ENCODE data around the gene SCAP. TPM values are rescaled to one million over a fixed set of nuclear protein-coding genes. Genes with fewer than 3 reads are reported as not detected.

SCAP gene
- total and polyA plus RNA-seq, 2 donors: 31.7 to 40.5 TPM

DNA sequence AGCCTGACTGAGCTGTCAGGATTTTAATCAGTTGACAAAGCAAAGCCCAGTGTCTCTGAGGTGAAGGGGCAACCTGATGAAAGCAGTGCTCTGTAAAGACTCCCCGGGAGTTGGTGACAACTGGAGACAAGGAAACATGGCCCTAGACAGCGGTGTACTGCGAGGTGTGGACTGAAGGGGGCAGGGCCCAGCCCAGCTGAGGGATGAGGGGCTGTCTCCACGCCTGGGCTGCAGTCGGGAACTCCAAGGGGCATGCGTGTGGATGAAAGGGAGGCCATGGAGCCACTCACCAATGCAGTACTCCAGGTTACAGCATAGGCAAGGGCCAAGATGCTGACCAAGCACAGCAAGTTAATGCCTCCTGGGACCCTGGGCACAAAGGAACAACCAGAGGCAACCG is 45.1 kb downstream of the SCAP start:
- Histone ChIP-seq H3K9me3 (ENCODE audit: control insufficient read depth in 2 of 2, insufficient read depth in 1 of 2, low read length in 1 of 2) (no peaks in the 10 kb centered on the region), H3K36me3 (ENCODE audit: control insufficient read depth in 2 of 2, insufficient read depth in 2 of 2, low read length in 1 of 2) (peaks cover 67 to 72% of the 10 kb centered on the region in 2 donors), H3K4me1 (ENCODE audit: control insufficient read depth in 2 of 2, insufficient read depth in 2 of 2, low read length in 2 of 2) (no peaks in the 10 kb centered on the region), H3K4me3 (ENCODE audit: low read length in 2 of 2) (no peak overlapping the region), H3K27ac (ENCODE audit: low read depth in 1 of 2, low read length in 1 of 2) (no peak overlapping the region), H3K27me3 (ENCODE audit: control insufficient read depth in 2 of 2, insufficient read depth in 1 of 2, low read length in 1 of 2) (no peaks in the 10 kb centered on the region)
- DNase-seq (ENCODE audit: low read depth in 6 of 9, low spot score in 9 of 9): no peak
- WGBS: 96% methylated on average over 7 of the region's 7 CpGs

DNA sequence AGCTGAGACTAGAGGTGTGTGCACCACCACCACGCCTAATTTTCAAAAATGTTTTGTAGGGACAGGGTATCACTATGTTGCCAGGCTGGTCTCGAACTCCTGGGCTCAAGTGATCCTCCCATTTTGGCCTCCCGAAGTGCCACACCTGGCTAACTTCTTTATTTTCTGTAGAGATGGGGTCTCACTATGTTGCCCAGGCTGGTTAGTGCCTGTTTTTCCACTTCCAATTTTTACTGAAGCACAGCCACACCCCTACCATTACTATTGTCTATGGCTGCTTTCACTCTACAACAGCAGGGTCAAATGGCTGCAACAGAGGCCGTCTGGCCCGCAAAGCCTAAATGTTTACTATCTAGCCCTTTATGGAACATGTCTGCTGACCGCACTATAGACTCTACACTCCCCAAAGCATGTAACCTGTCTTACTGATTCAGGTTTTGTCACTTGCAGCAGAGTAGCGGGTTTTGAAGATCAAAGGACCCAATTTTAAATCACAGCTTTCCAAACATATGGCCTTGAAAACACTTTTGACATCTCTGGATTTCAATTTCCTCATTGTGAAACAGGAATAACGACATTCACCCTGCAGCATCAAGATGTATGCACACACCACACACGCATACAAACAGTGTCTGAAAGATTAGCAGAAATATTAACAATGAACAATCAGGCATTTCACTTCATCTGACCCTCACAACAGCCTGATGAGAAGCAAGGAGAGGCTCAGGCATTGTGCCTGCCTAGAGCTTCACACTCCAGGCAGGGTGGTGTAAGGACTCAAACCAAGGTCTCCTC is 46.1 kb downstream of the SCAP start:
- DNase-seq (ENCODE audit: low read depth in 6 of 9, low spot score in 9 of 9): no peak
- no peaks in the 10 kb centered on the region for H3K9me3 ChIP-seq (ENCODE audit: control insufficient read depth in 2 of 2, insufficient read depth in 1 of 2, low read length in 1 of 2)
- H3K4me3 ChIP-seq (ENCODE audit: low read length in 2 of 2): no peak overlapping the region
- peaks cover 68 to 71% of the 10 kb centered on the region in 2 donors for H3K36me3 ChIP-seq (ENCODE audit: control insufficient read depth in 2 of 2, insufficient read depth in 2 of 2, low read length in 1 of 2)
- H3K4me1 ChIP-seq (ENCODE audit: control insufficient read depth in 2 of 2, insufficient read depth in 2 of 2, low read length in 2 of 2): no peaks in the 10 kb centered on the region
- WGBS: 98% methylated on average over 9 of the region's 9 CpGs
- no peaks in the 10 kb centered on the region for H3K27me3 ChIP-seq (ENCODE audit: control insufficient read depth in 2 of 2, insufficient read depth in 1 of 2, low read length in 1 of 2)
- H3K27ac ChIP-seq (ENCODE audit: low read depth in 1 of 2, low read length in 1 of 2): no peak overlapping the region

DNA sequence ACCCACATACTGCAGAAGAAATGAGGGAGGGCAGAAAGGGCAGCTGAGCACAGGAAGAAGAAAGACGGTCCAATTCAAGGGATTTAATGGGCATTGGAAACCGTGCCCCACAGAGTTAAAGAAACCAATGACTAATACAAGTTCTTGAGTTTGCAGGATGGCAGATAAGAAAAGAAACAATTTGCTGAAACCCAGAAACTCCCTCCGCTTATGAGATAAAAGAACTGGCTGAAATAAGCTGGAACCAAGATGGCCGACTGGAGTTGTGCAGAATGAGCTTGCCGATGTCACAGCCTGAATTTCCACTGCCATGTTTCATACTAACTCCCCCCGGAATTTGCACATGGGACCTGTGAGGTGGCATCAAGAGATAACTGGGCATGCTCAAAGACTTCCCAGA is 47.1 kb downstream of the SCAP start:
- DNase-seq (ENCODE audit: low read depth in 6 of 9, low spot score in 9 of 9): no peak
- WGBS: 97% methylated on average over 6 of the region's 6 CpGs
- Histone ChIP-seq H3K4me1 (ENCODE audit: control insufficient read depth in 2 of 2, insufficient read depth in 2 of 2, low read length in 2 of 2) (no peaks in the 10 kb centered on the region), H3K4me3 (ENCODE audit: low read length in 2 of 2) (no peak overlapping the region), H3K27ac (ENCODE audit: low read depth in 1 of 2, low read length in 1 of 2) (peak overlapping the region in 1 of 2 donors; percentile 48), H3K9me3 (ENCODE audit: control insufficient read depth in 2 of 2, insufficient read depth in 1 of 2, low read length in 1 of 2) (no peaks in the 10 kb centered on the region), H3K27me3 (ENCODE audit: control insufficient read depth in 2 of 2, insufficient read depth in 1 of 2, low read length in 1 of 2) (no peaks in the 10 kb centered on the region), H3K36me3 (ENCODE audit: control insufficient read depth in 2 of 2, insufficient read depth in 2 of 2, low read length in 1 of 2) (peaks cover 63 to 71% of the 10 kb centered on the region in 2 donors)

DNA sequence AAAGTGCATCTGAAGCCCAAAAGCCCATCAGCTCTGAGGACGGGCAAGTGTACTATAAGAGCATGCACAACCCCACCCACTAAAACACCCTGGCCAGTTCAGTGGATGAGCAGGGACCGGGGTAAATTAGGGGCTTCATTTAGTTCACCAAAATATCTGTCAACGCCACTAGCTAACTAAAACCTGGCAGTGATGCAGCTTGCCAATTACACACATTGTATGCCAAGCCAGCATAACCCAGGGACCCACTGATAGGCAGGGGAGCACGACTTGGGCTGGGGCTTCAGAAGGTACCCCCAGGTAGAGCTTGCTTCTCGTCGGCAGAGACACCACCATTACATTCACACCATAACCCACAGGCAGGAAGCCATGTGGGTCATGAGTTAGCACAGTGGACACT is 47.9 kb downstream of the SCAP start:
- DNase-seq (ENCODE audit: low read depth in 6 of 9, low spot score in 9 of 9): no peak
- WGBS: 98% methylated on average over 6 of the region's 6 CpGs

DNA sequence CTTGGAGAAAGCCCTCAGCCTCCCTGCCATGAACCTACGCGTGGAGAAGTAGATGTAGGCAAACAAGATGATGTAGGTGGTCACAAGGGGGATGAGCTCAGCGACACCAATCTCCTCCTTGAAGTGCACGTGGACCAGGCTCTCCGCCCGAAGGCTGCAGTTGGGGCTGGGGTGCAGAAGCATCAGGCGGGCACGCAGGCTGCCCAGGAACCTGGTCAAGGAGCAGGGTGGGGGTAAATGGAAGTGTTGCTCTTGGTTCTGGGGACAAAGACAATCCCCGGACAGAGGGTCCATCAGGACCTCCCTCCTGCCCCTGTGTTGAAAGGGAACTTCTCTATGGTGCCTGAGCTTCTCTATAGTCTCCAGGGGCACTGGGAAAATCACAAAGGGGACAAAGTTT is 49.8 kb downstream of the SCAP start:
- H3K9me3 ChIP-seq (ENCODE audit: control insufficient read depth in 2 of 2, insufficient read depth in 1 of 2, low read length in 1 of 2): no peaks in the 10 kb centered on the region
- peaks cover 0 to 8% of the 10 kb centered on the region in 2 donors for H3K4me1 ChIP-seq (ENCODE audit: control insufficient read depth in 2 of 2, insufficient read depth in 2 of 2, low read length in 2 of 2)
- 96% methylated on average over 9 of the region's 9 CpGs for WGBS
- no peaks in the 10 kb centered on the region for H3K27me3 ChIP-seq (ENCODE audit: control insufficient read depth in 2 of 2, insufficient read depth in 1 of 2, low read length in 1 of 2)
- H3K27ac ChIP-seq (ENCODE audit: low read depth in 1 of 2, low read length in 1 of 2): no peak overlapping the region
- no peak overlapping the region for H3K4me3 ChIP-seq (ENCODE audit: low read length in 2 of 2)
- peaks cover 60 to 64% of the 10 kb centered on the region in 2 donors for H3K36me3 ChIP-seq (ENCODE audit: control insufficient read depth in 2 of 2, insufficient read depth in 2 of 2, low read length in 1 of 2)
- no peak for DNase-seq (ENCODE audit: low read depth in 6 of 9, low spot score in 9 of 9)

More for the DNA sequence above, 47.9 kb downstream of the SCAP start:
- H3K27me3 ChIP-seq (ENCODE audit: control insufficient read depth in 2 of 2, insufficient read depth in 1 of 2, low read length in 1 of 2): no peaks in the 10 kb centered on the region
- H3K4me1 ChIP-seq (ENCODE audit: control insufficient read depth in 2 of 2, insufficient read depth in 2 of 2, low read length in 2 of 2): no peaks in the 10 kb centered on the region
- no peak overlapping the region for H3K4me3 ChIP-seq (ENCODE audit: low read length in 2 of 2)
- no peak overlapping the region for H3K27ac ChIP-seq (ENCODE audit: low read depth in 1 of 2, low read length in 1 of 2)
- peaks cover 59 to 67% of the 10 kb centered on the region in 2 donors for H3K36me3 ChIP-seq (ENCODE audit: control insufficient read depth in 2 of 2, insufficient read depth in 2 of 2, low read length in 1 of 2)
- H3K9me3 ChIP-seq (ENCODE audit: control insufficient read depth in 2 of 2, insufficient read depth in 1 of 2, low read length in 1 of 2): no peaks in the 10 kb centered on the region

DNA sequence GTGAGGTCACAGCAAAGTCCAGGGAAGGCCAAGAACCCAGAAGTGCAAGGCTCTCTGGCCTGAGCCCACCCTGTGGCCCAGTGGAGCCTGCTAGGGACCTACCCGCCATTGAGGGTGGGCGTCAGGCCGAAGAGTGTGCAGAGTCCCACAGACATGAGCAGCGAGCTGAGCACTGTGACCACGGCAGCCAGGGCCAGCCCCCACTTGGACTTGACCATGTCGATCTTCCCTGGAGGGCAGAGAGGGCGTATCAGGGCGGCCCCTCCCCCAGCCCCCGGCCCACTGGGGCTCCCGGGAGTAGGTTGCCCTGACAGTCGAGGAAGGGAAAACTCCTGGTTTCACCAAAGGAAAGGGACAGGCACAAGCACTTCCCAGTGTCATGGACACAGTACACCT is 50.4 kb downstream of the SCAP start:
- H3K4me1 ChIP-seq (ENCODE audit: control insufficient read depth in 2 of 2, insufficient read depth in 2 of 2, low read length in 2 of 2): peaks cover 0 to 10% of the 10 kb centered on the region in 2 donors
- no peaks in the 10 kb centered on the region for H3K9me3 ChIP-seq (ENCODE audit: control insufficient read depth in 2 of 2, insufficient read depth in 1 of 2, low read length in 1 of 2)
- H3K36me3 ChIP-seq (ENCODE audit: control insufficient read depth in 2 of 2, insufficient read depth in 2 of 2, low read length in 1 of 2): peaks cover 61 to 63% of the 10 kb centered on the region in 2 donors
- no peaks in the 10 kb centered on the region for H3K27me3 ChIP-seq (ENCODE audit: control insufficient read depth in 2 of 2, insufficient read depth in 1 of 2, low read length in 1 of 2)
- no peak for DNase-seq (ENCODE audit: low read depth in 6 of 9, low spot score in 9 of 9)
- H3K27ac ChIP-seq (ENCODE audit: low read depth in 1 of 2, low read length in 1 of 2): no peak overlapping the region
- H3K4me3 ChIP-seq (ENCODE audit: low read length in 2 of 2): no peak overlapping the region
- WGBS: 97% methylated on average over 11 of the region's 11 CpGs

DNA sequence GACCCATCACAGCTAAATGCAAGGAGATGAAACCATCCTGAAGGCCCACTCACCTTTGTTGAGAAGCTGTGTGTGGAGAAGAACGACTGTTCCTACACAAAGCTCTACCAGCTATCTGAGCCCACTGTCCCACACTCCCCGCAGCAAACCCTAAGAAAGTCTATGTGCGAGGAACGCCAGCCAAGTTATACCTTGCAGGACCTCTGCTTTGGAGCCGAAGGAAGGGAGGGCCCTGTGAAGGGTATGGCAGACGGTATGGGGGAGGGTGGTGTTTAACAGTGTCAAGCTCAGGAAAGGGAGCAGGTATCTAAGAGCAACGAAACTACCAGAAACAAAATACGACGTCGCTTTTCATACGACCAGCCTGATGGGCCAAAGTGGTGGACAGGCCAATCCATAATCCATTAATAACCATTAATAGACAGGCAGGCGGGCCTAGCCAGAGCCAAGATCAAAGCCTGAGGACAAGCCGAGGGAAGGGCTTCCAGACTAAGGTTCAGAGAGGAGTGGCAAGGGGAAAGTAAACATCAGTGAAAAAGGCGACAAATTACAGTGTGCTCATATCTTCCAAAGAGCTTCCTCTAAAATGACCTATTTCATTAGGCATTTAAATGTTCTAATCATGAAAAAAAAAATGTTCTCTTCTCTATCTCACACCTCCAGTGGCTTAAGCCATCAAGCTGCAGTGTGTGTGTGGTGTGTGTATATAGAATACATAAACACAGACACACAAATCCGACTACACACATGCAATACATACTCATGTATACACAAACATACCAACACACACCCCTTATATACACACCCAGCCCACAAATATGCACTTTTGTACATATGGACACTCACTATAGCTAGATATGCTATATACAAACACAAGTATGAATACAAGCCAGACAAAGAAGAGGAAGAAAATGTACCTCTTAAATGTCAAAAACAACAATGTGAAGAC is 51.0 kb downstream of the SCAP start:
- Histone ChIP-seq H3K27me3 (ENCODE audit: control insufficient read depth in 2 of 2, insufficient read depth in 1 of 2, low read length in 1 of 2) (no peaks in the 10 kb centered on the region), H3K9me3 (ENCODE audit: control insufficient read depth in 2 of 2, insufficient read depth in 1 of 2, low read length in 1 of 2) (no peaks in the 10 kb centered on the region), H3K36me3 (ENCODE audit: control insufficient read depth in 2 of 2, insufficient read depth in 2 of 2, low read length in 1 of 2) (peaks cover 63 to 65% of the 10 kb centered on the region in 2 donors), H3K4me3 (ENCODE audit: low read length in 2 of 2) (no peak overlapping the region), H3K4me1 (ENCODE audit: control insufficient read depth in 2 of 2, insufficient read depth in 2 of 2, low read length in 2 of 2) (peaks cover 0 to 10% of the 10 kb centered on the region in 2 donors), H3K27ac (ENCODE audit: low read depth in 1 of 2, low read length in 1 of 2) (no peak overlapping the region)
- DNase-seq (ENCODE audit: low read depth in 6 of 9, low spot score in 9 of 9): no peak
- WGBS: 98% methylated on average over 15 of the region's 15 CpGs

DNA sequence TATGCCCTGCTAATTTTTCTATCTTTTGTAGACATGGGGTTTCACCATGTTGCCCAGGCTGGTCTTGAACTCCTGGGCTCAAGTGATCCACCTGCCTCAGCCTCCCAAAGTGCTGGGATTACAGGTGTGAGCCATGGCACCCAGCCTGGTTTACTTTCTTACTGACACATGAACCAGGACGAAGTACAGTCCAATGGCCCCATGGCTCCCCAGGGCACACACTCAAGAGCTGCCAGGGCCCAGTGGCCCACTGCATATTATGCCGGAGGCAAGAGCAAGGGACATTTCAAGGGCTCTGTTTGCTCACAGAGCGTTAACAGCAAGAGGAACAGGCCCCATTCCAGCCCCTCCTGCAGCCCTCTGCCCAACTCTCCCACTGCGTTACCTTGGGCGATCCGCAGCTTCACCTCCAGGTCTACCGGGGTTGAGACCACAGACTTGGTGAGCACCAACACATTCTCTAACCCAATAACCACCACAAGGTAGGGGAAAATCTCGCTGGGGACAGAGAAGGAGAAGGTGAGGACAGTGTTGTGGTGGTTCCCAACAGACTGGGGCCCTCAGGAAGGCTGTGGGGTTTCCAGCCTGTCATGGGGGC is 52.1 kb downstream of the SCAP start:
- Histone ChIP-seq H3K27me3 (ENCODE audit: control insufficient read depth in 2 of 2, insufficient read depth in 1 of 2, low read length in 1 of 2) (no peaks in the 10 kb centered on the region), H3K36me3 (ENCODE audit: control insufficient read depth in 2 of 2, insufficient read depth in 2 of 2, low read length in 1 of 2) (peaks cover 69 to 75% of the 10 kb centered on the region in 2 donors), H3K4me3 (ENCODE audit: low read length in 2 of 2) (no peak overlapping the region), H3K27ac (ENCODE audit: low read depth in 1 of 2, low read length in 1 of 2) (no peak overlapping the region), H3K4me1 (ENCODE audit: control insufficient read depth in 2 of 2, insufficient read depth in 2 of 2, low read length in 2 of 2) (peaks cover 0 to 10% of the 10 kb centered on the region in 2 donors), H3K9me3 (ENCODE audit: control insufficient read depth in 2 of 2, insufficient read depth in 1 of 2, low read length in 1 of 2) (no peaks in the 10 kb centered on the region)
- no peak for DNase-seq (ENCODE audit: low read depth in 6 of 9, low spot score in 9 of 9)
- 98% methylated on average over 8 of the region's 8 CpGs for WGBS
